ENCODE results near the gene CRTC3.
A peak's percentile ranks its signal among the peaks of the same experiment; 100 is the strongest.

The CRTC3 gene

DNA sequence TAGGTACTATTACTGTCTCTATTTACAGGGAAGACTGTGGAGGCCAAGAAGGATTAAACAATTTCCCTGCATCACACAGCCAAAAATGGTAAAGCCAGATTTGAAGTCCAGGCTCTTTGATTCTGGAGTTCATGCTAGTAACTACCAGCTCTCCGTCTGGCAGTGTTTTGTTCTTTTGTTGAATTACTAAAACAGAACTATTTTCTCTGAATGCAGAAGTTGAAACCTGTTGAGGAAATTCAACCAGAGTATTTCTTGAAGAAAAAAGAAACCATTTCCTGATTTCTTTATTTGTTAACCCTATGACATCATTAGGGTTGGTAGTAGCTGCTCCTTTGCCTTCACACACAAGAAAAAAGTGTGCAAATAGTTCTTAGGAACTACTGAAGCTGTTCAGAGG is 34.3 kb downstream of the CRTC3 start:
- DNase-seq, result peak; percentile 94

DNA sequence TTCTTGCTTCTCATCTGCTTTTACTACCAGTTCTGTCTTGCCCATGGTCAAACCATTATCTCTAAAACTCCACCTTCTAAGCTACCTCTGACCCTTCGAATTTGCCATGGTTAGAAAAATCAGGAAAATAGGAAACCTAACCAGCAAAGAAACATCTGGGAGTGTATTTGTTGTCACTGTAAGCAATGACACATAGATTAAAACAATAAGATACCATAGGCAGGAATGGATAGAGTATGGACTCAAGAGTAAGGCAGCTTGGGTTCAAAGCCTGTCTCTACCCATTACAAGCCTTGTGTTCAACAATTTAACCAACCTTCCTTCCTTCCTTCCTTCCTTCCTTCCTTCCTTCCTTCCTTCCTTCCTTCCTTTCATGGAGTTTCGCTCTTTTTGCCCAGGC is 34.9 kb downstream of the CRTC3 start:
- DNase-seq, result no peak

DNA sequence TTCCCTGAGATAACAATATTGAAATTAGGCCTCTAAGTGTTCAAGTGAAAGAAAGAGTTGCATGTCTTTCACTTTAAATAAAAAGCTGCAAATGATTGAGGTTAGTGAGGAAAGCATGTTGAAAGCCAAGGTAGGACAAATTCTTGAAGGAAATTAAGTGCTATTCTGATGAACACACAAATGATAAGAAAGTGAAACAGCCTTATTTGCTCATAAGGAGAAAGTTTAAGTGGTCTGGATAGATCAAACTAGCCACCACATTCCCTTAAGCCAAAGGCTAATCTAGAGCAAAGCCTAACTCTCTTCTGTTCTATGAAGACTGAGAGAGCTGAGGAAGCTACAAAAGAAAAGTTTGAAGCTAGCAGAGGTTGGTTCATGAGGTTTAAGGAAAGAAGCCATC is 36.1 kb downstream of the CRTC3 start:
- DNase-seq, result no peak

DNA sequence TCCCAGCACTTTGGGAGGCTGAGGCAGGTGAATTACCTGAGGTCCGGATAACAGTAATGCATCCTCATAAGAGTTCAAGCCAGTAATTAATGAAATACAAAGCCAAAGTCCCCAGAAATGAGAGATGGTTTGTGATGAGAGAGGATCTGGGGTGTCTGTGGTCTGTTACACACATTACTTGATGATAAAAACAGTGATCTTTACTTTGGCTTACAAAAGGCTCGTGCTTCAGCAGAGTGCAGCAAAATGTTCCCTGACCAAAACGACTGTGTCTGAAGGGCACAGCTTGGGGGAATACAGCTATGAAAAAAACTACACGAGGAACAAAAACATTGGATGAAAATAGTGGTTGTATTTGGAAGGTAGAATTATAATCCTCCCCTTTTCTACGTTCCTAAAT is 40.9 kb downstream of the CRTC3 start:
- DNase-seq, result no peak

DNA sequence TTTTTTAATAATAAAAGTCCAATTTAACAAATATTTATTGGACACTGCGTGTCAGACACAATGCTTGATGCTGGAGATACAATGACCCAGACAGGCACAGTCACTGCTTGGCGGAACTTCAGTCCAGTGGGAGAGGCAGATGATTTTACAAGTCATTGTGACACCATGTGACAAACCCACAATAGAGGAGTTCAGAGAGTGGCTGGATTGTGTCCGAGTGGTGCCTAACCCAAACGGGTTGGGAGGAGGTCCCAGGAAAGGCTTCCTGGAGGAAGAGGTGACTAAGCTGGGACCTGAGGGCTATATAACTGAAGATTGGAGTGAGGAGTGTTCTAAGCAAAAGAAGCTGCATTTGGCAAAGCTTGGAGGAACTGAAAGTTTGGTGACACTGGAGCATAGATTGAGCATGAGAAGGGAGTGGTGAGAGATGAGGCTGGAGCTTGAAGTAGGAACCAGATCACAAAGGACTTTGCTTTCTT is 41.4 kb downstream of the CRTC3 start:
- DNase-seq, result peak; percentile 83

DNA sequence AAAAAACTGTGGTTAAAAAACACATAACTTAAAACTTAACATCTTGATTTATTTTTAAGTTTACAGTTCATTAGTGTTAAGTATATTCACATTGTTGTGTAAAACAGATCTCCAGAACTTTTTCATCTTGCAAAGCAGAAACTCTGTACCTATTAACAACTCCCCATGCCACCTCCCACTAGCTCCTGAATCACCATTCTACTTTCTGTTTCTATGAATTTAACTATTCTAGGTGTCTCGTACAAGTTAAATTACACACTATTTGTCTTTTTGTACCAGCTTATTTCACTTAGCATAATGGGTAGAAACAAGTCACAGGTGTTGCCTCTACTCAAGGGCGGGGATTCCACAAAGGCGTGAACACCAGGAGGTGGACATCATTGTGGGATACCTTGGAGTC is 43.2 kb downstream of the CRTC3 start:
- DNase-seq, result no peak

DNA sequence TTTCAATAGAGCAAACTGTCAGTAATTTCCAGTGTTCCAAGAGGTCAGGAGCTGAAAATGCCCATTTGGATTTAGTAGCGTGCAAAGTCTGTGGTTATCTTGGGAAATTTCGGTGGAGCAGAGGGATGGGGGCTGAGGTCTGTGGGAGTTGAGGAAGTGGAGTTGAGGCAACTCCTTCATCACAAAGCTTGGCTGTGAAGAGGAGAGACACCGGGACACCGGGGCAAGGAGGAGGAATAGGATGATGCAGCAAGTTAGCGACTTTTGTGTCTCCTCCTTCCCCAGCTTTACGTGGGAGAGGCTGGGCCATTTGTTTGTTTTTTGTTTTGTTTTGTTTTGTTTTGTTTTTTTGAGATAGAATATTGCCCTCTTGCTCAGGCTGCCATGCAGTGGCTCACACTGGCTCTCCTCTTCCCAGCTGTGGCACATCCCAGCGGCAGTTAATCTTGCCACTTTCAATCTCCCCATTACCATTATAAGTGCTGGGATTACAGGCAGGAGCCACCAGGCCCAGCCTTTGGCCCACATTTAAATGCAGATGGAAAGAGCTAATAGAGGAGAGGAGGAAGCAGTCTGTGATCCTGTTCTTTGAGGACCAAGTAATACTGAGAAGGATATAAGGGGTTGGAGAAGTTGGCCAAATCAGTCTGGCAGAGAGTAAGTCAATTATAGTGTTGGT is 47.1 kb downstream of the CRTC3 start:
- DNase-seq, result no peak

DNA sequence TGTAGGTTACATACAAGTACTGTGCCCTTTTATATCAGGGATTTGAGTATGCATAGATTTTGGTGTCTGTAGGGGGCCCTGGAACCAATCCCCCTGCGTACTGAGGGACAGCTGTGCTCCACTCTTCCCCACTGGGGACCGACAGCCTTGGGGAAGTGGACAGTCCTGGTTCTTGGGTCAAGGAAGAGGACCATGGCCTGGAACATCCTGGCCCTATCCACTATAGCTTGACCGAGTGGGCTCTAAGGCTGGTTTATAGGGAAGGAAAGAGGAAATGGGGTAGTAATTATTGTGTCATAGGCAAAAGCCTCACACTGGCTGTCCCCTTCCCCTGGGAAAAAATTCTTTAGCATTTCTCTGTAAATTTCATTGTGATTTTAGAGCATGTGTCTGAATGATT is 49.5 kb downstream of the CRTC3 start:
- DNase-seq, result no peak

DNA sequence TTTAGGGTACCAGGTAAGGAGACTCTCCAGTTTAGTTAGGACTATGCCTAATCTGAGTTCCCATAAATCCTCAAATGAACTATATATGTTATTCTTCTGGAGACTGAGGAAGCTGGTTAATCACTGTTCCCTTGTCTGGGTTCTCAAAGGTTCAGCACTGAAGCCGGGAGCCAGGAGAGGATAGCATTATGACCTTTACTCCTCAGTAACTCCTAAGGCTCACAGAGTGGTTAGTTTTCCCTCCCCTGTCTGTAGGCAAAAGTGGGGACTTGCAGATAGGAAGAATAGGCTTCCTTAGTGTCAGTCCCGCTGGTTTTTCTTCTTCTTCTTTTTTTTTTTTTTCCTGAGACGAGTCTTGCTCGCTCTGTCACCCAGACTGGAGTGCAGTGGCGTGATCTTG is 50.4 kb downstream of the CRTC3 start:
- no peak for DNase-seq

DNA sequence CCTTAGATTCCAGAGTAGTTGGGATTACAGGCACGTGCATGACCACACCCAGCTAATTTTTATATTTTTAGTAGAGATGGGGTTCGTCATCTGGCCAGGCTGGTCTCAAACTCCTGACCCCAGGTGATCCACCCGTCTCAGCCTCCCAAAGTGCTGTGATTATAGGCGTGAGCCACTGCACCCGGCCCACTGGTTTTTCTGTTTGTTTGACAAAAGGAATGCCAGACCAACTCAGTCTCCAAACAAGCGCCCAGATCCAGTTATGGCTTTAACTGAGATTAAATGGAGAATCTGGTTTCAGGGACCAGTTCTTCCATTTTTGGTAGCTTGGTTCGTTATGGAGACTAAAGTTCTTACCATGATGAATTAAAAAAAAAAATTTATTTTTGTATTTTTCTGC is 50.8 kb downstream of the CRTC3 start:
- no peak for DNase-seq

DNA sequence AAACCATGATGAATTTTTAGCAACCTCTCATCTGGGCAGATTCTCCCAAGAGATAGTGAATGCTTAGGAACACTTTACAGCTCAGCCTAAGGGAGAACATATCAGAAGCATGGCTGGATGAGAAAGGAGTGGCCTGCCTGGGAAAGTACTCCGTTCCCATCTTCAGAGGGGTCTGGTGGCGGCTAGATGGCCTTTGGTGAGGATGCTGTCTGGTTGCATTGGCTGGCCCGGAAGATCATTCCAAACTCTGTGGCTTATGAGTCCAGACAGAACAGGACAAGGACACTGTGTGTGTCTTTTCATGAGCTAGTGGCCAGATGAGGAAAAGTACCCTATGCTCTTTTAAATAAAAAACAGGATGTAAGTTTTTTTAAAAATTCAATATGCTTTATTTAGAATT is 51.2 kb downstream of the CRTC3 start:
- no peak for DNase-seq

DNA sequence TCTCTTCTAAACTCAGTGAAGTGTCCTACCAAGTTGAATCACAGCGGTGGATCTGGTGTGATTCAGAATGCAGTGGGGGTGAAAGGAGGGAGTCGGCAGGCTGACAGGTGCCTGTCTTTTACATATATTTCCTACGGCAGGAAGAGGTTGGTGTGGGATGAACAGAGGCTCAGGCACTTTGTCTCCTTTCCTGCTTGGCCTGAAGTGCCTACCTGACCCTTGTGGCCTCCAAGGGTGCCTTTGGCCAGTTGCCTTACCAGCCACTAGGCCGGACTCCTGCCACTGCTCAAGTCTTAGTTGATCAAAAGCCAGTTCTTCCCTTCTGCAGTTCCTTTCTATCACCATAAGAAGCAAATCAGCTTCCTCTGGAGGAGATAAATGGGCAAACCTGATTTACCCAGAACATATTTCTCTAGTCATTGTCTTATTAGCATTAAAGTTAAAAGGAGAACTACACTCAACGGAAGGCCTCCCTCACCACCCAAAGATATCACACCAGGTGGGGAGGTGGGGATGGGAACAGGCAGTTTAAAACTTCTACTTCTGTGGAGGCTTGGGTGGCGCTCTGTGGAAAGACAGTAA is 52.1 kb downstream of the CRTC3 start:
- DNase-seq, result no peak

DNA sequence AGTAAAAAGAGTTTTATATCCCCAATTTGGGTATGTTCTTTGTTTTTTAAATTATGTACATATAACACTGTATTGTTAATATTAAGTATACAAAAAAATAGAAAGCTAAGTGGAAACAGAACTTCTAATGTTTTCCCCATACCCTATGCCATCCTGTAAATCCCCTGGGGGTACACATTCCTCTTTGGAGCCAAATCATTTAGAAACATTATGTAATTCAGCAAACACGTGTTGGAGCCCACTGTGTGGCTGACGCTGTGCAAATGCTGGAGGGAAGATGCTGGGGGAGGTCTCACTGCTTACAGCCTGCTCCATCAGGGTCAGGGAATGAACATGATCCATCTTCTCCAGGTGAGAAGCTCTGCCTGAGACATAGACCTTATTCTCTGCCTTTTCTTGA is 52.8 kb downstream of the CRTC3 start:
- DNase-seq, result no peak

DNA sequence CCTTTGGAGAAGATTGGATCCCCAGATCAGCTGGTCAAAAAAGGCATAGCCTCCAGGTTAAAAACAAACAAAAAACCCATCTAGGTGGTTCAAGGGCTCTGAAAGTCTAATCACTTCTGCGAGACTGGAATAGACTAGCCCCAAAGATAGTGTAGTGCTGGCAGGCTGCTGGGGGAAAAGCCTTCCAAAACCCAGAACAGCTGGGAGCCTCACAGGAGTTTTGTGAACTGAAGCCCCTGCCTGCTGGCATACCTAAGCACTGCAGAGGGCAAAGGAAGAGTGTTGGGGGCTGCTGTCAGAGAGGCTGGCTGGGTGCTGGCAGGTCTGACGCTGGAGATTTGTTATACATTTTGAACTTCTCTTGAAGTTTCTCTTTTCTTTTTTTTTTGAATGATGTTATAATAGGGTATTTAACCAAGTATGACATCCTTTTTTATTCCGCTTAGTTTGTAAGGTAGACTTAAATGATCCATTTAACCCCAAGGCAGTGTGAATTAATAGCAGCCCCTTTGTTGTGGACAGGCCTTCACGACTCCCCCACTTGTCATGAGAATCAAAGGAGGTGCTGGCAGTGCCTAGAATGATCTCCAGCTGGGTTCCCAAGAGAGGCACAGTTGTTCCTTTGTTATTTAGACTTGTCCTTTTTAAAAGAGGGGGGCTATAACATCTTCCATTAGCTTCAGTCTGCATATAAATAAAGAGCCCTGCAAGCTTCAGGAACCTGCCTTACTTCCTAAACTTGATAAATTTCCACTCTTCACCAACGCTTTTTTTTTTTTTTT is 53.9 kb downstream of the CRTC3 start:
- no peak for DNase-seq

DNA sequence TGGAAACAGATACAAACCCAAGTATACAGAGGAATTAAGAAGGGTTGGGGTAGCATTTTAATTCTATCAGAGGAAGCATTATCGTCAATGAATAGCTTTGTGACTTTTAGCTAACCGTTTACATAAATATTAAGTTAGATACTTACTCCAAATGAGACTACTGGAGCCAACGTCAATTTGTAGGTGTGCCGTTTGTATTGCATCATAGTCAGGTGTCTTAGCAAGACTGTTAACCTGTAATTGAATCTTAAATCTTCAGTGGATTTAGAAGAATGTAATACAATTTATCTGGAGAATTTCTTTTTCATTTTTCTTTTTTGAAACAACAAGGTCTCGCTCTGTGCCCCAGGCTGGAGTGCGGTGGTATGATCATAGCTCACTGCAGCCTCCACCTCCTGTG is 55.1 kb downstream of the CRTC3 start:
- no peak for DNase-seq

DNA sequence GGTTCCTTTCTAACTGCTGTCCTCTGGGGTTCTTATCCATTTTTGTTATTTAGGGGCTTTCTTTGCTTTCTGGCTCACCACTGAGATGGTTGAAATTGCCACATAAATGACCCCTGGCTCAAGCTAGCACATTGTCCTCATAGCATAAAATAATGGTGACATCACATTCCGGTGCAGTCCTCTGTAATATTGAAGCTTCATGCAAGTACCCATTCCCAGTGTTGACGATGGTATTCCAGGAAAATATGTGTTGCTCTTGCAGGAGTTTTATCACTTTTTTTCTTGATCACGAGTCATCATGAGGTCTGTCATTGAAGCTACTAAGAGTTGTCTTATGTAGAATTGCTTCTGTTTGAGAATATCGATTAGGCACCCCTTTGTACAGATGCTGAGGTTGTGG is 56.1 kb downstream of the CRTC3 start:
- no peak for DNase-seq

DNA sequence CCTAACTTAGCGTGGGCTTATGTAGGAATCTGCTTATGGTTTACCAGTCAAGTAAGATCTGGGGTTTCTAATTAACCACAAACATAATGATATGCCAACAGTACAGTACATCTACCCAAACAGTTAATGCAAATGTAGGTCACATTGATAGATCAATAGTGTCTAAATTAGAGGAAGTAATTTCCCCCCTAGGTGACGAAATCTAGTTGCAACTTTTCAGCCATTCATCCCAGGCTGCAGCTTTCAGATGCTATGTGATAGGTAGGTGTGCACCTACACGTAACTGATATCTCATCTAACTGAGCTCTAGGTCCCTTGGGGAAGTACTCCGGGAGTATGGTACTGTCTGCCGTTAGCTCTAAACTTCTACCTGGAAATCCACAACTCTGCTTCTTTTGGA is 57.2 kb downstream of the CRTC3 start:
- DNase-seq, result no peak

DNA sequence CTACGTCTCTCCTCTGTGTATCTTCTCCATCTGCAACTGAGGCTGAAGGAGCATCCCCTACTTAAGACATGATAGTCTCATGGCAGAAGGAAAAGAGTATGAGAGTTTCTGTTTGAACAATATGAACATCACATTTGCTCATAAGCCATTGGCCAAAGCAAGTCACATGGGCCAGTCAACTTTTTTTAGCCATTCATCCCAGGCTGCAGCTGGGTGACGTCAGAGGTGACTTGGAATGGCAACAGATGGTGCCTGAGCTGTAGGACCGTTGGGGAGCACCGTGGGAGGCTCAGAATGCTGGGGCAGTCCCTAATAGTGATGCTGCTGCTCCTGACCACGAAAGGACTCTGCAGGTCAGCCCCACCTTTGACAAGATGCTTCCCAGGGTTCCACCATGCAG is 58.7 kb downstream of the CRTC3 start:
- DNase-seq, result no peak

DNA sequence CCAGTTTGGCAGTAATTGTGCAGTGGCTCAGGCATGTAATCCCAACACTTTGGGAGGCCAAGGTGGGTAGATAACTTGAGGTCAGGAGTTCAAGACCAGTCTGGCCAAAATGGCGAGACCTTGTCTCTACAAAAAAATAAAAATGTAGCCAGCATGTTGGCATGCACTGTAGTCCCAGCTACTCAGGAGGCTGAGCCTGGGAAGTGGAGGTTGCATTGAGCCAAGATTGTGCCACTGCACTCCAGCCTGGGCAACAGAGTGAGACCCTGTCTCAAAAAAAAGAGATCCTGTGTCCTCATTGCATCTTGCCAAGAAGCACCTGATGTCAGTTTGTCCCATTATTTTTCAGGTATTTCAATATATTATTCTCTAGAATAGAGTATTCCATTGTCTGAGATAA is 61.8 kb downstream of the CRTC3 start:
- no peak for DNase-seq

DNA sequence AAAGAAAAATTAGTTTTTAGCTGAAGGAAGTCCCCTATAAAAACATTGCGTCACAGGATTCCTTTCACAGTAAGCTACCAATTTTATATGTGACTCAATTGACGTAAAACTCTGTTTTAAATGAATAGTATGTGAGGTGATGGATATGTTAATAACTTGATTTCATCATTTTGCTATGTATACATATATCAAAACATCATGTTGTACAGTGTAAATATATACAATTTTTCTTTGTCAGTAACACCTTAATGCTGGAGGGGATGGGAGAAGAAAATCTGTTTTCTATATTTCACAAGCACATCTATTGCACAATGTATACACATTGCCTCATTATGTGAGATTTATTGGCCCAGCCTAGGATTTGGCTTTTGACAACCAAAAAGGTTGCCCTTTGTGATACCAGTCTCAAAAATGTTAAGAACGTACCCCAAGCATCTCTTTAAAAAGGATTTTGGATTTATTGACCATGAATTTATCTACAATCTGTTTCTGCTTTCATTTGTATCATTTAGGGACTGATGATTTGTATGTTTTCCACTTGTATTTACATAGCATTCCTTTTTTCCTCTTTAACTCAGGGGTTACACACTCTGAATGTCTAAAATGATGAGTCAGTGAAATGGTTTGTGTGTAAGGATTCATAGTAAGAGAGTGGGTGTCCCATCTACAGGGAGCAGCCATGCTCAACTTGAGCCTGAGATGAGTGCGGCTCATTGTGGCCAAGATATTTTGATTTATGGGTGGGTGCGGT is 62.6 kb downstream of the CRTC3 start:
- peak; percentile 58 for DNase-seq

DNA sequence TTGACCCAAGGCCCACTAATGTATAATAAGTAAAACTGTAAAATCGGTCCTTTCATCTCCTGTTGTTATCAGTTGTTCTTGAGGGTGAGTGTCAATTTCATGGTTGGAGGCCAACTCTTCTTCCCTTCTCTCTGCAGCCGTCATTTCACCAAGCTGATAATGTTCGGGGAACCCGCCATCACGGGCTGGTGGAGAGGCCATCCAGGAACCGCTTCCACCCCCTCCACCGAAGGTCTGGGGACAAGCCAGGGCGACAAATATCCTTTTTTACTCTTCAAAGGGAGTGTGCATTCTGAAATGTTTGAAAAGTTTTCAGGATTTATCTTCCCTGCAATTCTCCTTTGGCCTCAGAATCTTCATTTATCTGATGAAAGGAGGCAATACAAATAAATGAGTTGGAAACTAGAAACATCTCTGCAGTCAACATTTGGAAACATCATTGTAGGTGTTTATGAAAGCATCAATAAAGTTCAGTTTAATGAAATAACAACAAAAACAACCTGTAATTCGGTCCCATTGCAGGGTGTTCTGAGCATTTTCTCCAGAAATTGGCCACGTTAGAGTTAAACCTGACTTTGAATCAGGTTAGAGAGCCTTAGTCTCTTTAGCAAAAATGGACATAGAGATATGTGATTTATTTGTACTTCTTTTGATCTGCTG is 63.9 kb downstream of the CRTC3 start:
- no peak for DNase-seq

DNA sequence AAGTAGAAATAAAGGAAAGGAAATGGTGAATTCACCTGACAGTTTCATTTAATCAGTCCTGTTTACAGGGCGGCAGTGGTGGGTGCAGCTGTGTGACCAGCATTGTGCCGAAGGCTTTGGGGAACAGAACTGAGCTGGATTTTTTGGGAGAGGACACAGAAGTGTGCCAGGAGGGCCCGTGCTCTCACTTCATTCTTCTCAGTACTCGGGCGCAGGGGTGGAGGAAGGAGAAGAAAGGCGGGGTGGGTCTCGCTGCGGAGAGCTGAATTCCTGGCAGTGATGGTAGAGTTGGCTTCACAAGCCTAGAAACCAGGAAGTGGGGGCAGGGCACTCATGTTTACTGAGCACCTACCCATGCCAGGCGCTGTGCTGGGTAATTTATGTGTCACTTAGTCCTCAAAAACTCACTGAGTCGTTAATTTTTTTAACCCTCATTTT is 64.6 kb downstream of the CRTC3 start:
- peak; percentile 40 for DNase-seq

DNA sequence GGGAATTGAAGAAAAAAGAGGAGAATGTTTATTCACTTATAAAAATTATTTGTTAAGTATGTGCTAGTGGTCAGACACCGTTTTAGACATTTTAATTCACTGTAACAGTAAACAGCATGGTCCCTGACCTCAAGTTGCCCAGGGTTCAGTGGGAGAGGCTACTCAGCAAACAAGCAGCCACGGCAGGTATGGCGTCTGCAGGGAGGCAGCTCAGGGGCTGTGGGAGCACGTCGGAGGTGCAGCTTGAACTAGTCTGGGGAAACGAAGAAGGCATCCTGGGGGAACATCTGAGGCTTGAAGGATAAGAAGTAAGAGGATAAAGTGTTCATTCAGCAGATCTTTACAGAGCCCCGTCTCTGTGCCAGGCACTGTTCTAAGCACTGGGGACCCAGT is 66.0 kb downstream of the CRTC3 start:
- no peak for DNase-seq

Measured in MV-4-11 (cell line).